HEK293 (cell line): ENCODE measurements around the gene SPRY1.

Source experiments
- CTCF ChIA-PET: fragments of 350-600 bp; formaldehyde crosslinking; extraction: SDS; loops from one replicate; lab custom pipeline; 2021; ENCODE audit warnings: antibody characterized with exemption; lab: Yijun Ruan, JAX
- POLR2A ChIA-PET: fragments of 300-600 bp; formaldehyde crosslinking; extraction: SDS; loops from one replicate; lab custom pipeline; 2020; ENCODE audit warnings: antibody characterized with exemption, inconsistent platforms; lab: Yijun Ruan, JAX
- H3K27ac ChIP-seq: fragments of 200-500 bp; sonication (Bioruptor generic); 2 replicates; pipeline ENCODE4 v1.5.1; 2014; ENCODE audit warnings: low read depth, low read length, control low read depth, inconsistent platforms; ENCODE audit errors: extremely low read depth
- H3K36me3 ChIP-seq, 2 experiments: fragments of 200-500 bp in 1 of 2; sonication (Bioruptor generic) in 1 of 2; 1 replicate in 1 of 2; 2 replicates in 1 of 2; pipeline ENCODE4 v1.5.1; 2014 to 2017; ENCODE audit warnings: inconsistent platforms in 2 of 2, low read length in 2 of 2; ENCODE audit not compliant: control insufficient read depth in 2 of 2, insufficient read depth in 1 of 2
- H3K4me1 ChIP-seq: fragments of 200-500 bp; sonication (Bioruptor generic); 2 replicates; pipeline ENCODE4 v1.5.1; 2014; ENCODE audit warnings: mild to moderate bottlenecking, low read length, inconsistent platforms; ENCODE audit not compliant: control insufficient read depth, insufficient read depth
- H3K4me3 ChIP-seq: 2 replicates; pipeline ENCODE4 v1.5.1; 2011; ENCODE audit warnings: low read depth, mild to moderate bottlenecking, control low read depth, low read length, moderate library complexity
- H3K9me3 ChIP-seq: fragments of 200-500 bp; sonication (Bioruptor generic); 2 replicates; pipeline ENCODE4 v1.5.1; 2014; ENCODE audit warnings: low read depth, low read length, inconsistent platforms; ENCODE audit not compliant: control insufficient read depth, insufficient read depth
- BCL6B ChIP-seq: fragments of 450-650 bp; formaldehyde crosslinking; IDR thresholded peaks from 2 replicates; pipeline ENCODE4 v1.5.1; 2017; ENCODE audit warnings: missing biosample characterization, missing genetic modification characterization
- EGR2 ChIP-seq: fragments of 450-650 bp; formaldehyde crosslinking; IDR thresholded peaks from 2 replicates; pipeline ENCODE4 v1.5.1; 2016; ENCODE audit warnings: low read depth, missing biosample characterization, missing genetic modification characterization
- FEZF1 ChIP-seq: fragments of 450-650 bp; formaldehyde crosslinking; IDR thresholded peaks from 2 replicates; pipeline ENCODE4 v1.5.1; 2016; ENCODE audit warnings: missing biosample characterization, missing genetic modification characterization
- GFI1B ChIP-seq: fragments of 450-650 bp; formaldehyde crosslinking; IDR thresholded peaks from 2 replicates; pipeline ENCODE4 v1.5.1; 2016; ENCODE audit warnings: missing biosample characterization, missing genetic modification characterization
- HOXA7 ChIP-seq: sonication (generic); formaldehyde crosslinking; IDR thresholded peaks from 2 replicates; pipeline ENCODE4 v1.8.1; 2022; ENCODE audit warnings: missing genetic modification reagents, borderline replicate concordance
- KLF10 ChIP-seq: fragments of 450-650 bp; IDR thresholded peaks from 2 replicates; pipeline ENCODE4 v1.5.1; 2018; ENCODE audit warnings: missing biosample characterization, mild to moderate bottlenecking, missing genetic modification characterization
- OSR2 ChIP-seq: fragments of 450-650 bp; formaldehyde crosslinking; IDR thresholded peaks from 2 replicates; pipeline ENCODE4 v1.5.1; 2016; ENCODE audit warnings: missing biosample characterization, missing genetic modification characterization
- PRDM2 ChIP-seq: fragments of 450-650 bp; formaldehyde crosslinking; IDR thresholded peaks from 2 replicates; pipeline ENCODE4 v1.5.1; 2016; ENCODE audit warnings: missing biosample characterization, missing genetic modification characterization, borderline replicate concordance
- ZBTB44 ChIP-seq: fragments of 450-650 bp; IDR thresholded peaks from 2 replicates; pipeline ENCODE4 v1.5.1; 2018; ENCODE audit warnings: missing biosample characterization, mild to moderate bottlenecking, missing genetic modification characterization
- ZBTB7A ChIP-seq: fragments of 450-650 bp; formaldehyde crosslinking; IDR thresholded peaks from 2 replicates; pipeline ENCODE4 v1.5.1; 2016; ENCODE audit warnings: low read depth, missing biosample characterization, missing genetic modification characterization
- ZNF146 ChIP-seq: fragments of 450-650 bp; formaldehyde crosslinking; IDR thresholded peaks from 2 replicates; pipeline ENCODE4 v1.5.1; 2016; ENCODE audit warnings: missing biosample characterization, missing genetic modification characterization
- ZNF169 ChIP-seq: fragments of 450-650 bp; formaldehyde crosslinking; IDR thresholded peaks from 2 replicates; pipeline ENCODE4 v1.5.1; 2016; ENCODE audit warnings: missing biosample characterization, missing genetic modification characterization
- ZNF174 ChIP-seq: fragments of 450-650 bp; formaldehyde crosslinking; IDR thresholded peaks from 2 replicates; pipeline ENCODE4 v1.5.0; 2017; ENCODE audit warnings: missing biosample characterization, mild to moderate bottlenecking, missing genetic modification characterization
- ZNF19 ChIP-seq: fragments of 450-650 bp; formaldehyde crosslinking; IDR thresholded peaks from 2 replicates; pipeline ENCODE4; 2016; ENCODE audit warnings: missing biosample characterization, missing genetic modification characterization, low read depth
- ZNF23 ChIP-seq: fragments of 450-650 bp; formaldehyde crosslinking; IDR thresholded peaks from 2 replicates; pipeline ENCODE4 v1.5.1; 2016; ENCODE audit warnings: missing biosample characterization, missing genetic modification characterization, borderline replicate concordance
- ZNF24 ChIP-seq: fragments of 450-650 bp; formaldehyde crosslinking; IDR thresholded peaks from 2 replicates; pipeline ENCODE4 v1.5.1; 2016; ENCODE audit warnings: missing biosample characterization, missing genetic modification characterization
- ZNF292 ChIP-seq: fragments of 450-650 bp; formaldehyde crosslinking; IDR thresholded peaks from 2 replicates; pipeline ENCODE4 v1.5.1; 2016; ENCODE audit warnings: low read depth, missing biosample characterization, missing genetic modification characterization, borderline replicate concordance
- ZNF335 ChIP-seq: fragments of 450-650 bp; formaldehyde crosslinking; conservative IDR thresholded peaks from 2 replicates; pipeline ENCODE4 v1.5.1; 2016; ENCODE audit warnings: missing biosample characterization, missing genetic modification characterization
- ZNF391 ChIP-seq: fragments of 450-650 bp; formaldehyde crosslinking; IDR thresholded peaks from 2 replicates; pipeline ENCODE4 v1.5.1; 2016; ENCODE audit warnings: low read depth, missing biosample characterization, missing genetic modification characterization, borderline replicate concordance
- ZNF394 ChIP-seq: fragments of 450-650 bp; formaldehyde crosslinking; IDR thresholded peaks from 2 replicates; pipeline ENCODE4 v1.5.1; 2016; ENCODE audit warnings: missing biosample characterization, missing genetic modification characterization, mild to moderate bottlenecking, moderate library complexity, borderline replicate concordance
- ZNF416 ChIP-seq: fragments of 450-650 bp; formaldehyde crosslinking; IDR thresholded peaks from 2 replicates; pipeline ENCODE4 v1.5.1; 2016; ENCODE audit warnings: missing biosample characterization, missing genetic modification characterization
- ZNF426 ChIP-seq: fragments of 450-650 bp; formaldehyde crosslinking; IDR thresholded peaks from 2 replicates; pipeline ENCODE4 v1.5.1; 2017; ENCODE audit warnings: missing biosample characterization, missing genetic modification characterization, mild to moderate bottlenecking, inconsistent platforms, moderate library complexity
- ZNF473 ChIP-seq: fragments of 450-650 bp; formaldehyde crosslinking; IDR thresholded peaks from 2 replicates; pipeline ENCODE4 v1.5.1; 2017; ENCODE audit warnings: missing biosample characterization, missing genetic modification characterization
- ZNF549 ChIP-seq: fragments of 450-650 bp; IDR thresholded peaks from 2 replicates; pipeline ENCODE4 v1.5.1; 2018; ENCODE audit warnings: missing biosample characterization, missing genetic modification characterization, mild to moderate bottlenecking, inconsistent platforms, moderate library complexity
- ZNF600 ChIP-seq: fragments of 450-650 bp; formaldehyde crosslinking; IDR thresholded peaks from 2 replicates; pipeline ENCODE4 v1.5.1; 2016; ENCODE audit warnings: missing biosample characterization, missing genetic modification characterization
- ZNF629 ChIP-seq: fragments of 450-650 bp; formaldehyde crosslinking; IDR thresholded peaks from 2 replicates; pipeline ENCODE4 v1.5.1; 2017; ENCODE audit warnings: missing biosample characterization, missing genetic modification characterization
- ZNF670 ChIP-seq: fragments of 450-650 bp; formaldehyde crosslinking; IDR thresholded peaks from 2 replicates; pipeline ENCODE4 v1.5.1; 2016; ENCODE audit warnings: missing biosample characterization, missing genetic modification characterization, low read depth
- ZNF776 ChIP-seq: fragments of 450-650 bp; formaldehyde crosslinking; IDR thresholded peaks from 2 replicates; pipeline ENCODE4 v1.5.0; 2017; ENCODE audit warnings: missing biosample characterization, missing genetic modification characterization, borderline replicate concordance
- ZNF791 ChIP-seq: fragments of 450-650 bp; formaldehyde crosslinking; IDR thresholded peaks from 2 replicates; pipeline ENCODE4 v1.5.1; 2016; ENCODE audit warnings: missing biosample characterization, missing genetic modification characterization
- ZNF843 ChIP-seq: fragments of 450-650 bp; formaldehyde crosslinking; IDR thresholded peaks from 2 replicates; pipeline ENCODE4 v1.5.1; 2016; ENCODE audit warnings: missing biosample characterization, missing genetic modification characterization
- ZSCAN16 ChIP-seq: fragments of 450-650 bp; formaldehyde crosslinking; IDR thresholded peaks from 2 replicates; pipeline ENCODE4 v1.5.1; 2016; ENCODE audit warnings: missing biosample characterization, missing genetic modification characterization

Gene SPRY1

DNA sequence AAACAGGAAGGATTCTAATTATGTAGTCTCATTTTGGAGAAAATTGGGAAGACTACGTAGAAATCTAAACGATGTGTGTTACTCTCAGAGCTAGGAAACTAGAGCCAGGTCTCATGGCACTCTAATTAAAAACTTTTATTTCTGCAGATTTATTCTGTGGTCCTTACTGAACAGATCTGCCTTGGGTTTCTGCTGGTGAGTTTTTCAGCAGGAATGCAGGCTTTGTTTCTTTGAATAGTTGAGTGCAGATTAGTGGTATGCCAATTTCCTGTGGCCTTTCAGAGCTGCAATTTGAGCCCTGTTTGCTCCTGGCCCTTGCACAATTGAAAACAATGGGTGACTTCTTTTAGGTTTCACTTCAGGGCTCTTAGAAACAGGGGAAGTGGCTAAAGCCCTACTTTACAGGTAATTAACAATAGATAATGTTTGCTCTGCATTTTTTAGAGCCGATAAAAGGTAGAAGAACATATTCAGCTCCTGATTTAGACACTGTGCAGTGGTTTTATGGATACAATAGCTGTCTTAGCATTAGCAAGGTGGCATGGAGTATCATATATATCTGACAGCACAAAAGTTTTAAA is 21.8 kb downstream of the SPRY1 start:
- Histone ChIP-seq H3K4me1 (peaks cover 16% of the 10 kb centered on the region), H3K9me3 (no peaks in the 10 kb centered on the region), H3K4me3 (no peak overlapping the region), H3K27ac (peak overlapping the region; percentile 42; the same call in 1 of the 2 replicates), H3K36me3 (no peaks in the 10 kb centered on the region)
- ChIA-PET CTCF (no interaction called here), POLR2A (interaction anchor here (1.1 to 1.5 kb wide), 2 partner anchors 22 to 61 kb away, joined by 4 to 5 read pairs; partner anchors contain the start of gene SPRY1)
- no peak for TF ChIP-seq ZNF19 (tag by site-specific recombination)
- TF ChIP-seq ZNF416 (tag by site-specific recombination): no peak
- peak; percentile 39; the same call in 1 of the 2 replicates for TF ChIP-seq ZNF843 (tag by site-specific recombination)
- no peak for TF ChIP-seq ZNF23
- TF ChIP-seq GFI1B (tag by site-specific recombination): no peak
- TF ChIP-seq ZNF791 (tag by site-specific recombination): no peak
- TF ChIP-seq KLF10 (tag by site-specific recombination): 0 out of 2 replicates have a peak, but pooled peaks have one; percentile 23
- no peak for TF ChIP-seq ZNF776 (tag by site-specific recombination)
- peak; percentile 51 for TF ChIP-seq ZNF600 (tag by site-specific recombination)
- TF ChIP-seq OSR2 (tag by site-specific recombination): peak; percentile 91
- TF ChIP-seq ZNF24: 0 out of 2 replicates have a peak, but pooled peaks have one; percentile 28
- TF ChIP-seq ZNF292: no peak
- no peak for TF ChIP-seq ZNF391
- no peak for TF ChIP-seq HOXA7
- no peak for TF ChIP-seq ZSCAN16 (tag by site-specific recombination)
- no peak for TF ChIP-seq ZNF174 (tag by site-specific recombination)
- no peak for TF ChIP-seq ZNF394
- no peak for TF ChIP-seq ZNF670 (tag by site-specific recombination)
- TF ChIP-seq ZNF426 (tag by site-specific recombination): no peak
- TF ChIP-seq FEZF1 (tag by site-specific recombination): peak; percentile 68; the same call in 1 of the 2 replicates
- TF ChIP-seq BCL6B (tag by site-specific recombination): no peak
- peak; percentile 33; the same call in 1 of the 2 replicates for TF ChIP-seq ZNF335 (tag by site-specific recombination)
- TF ChIP-seq ZBTB7A (tag by site-specific recombination): no peak
- TF ChIP-seq ZNF146: no peak
- TF ChIP-seq ZNF169: no peak
- TF ChIP-seq PRDM2 (tag by site-specific recombination): no peak
- peak; percentile 82 for TF ChIP-seq ZBTB44 (tag by site-specific recombination)
- TF ChIP-seq ZNF549 (tag by site-specific recombination): no peak
- no peak for TF ChIP-seq EGR2 (tag by site-specific recombination)
- TF ChIP-seq ZNF473 (tag by site-specific recombination): no peak
- TF ChIP-seq ZNF629: peak; percentile 64; the same call in 1 of the 2 replicates
